ENCODE measurements around the gene CLCF1.

CLCF1 gene

GRCh38 chr11:67323526-67323925 lies 49.9 kb downstream of the CLCF1 start:
- H2AK5ac ChIP-seq (ENCODE audit: low read depth, low read length): no peak overlapping the region
- no CpG with 5 or more reads among the region's 7 CpGs for WGBS, 2 donors (ENCODE audit: extremely low coverage in 2 of 2, insufficient read length in 2 of 2, insufficient replicate concordance in 1 of 2)
- H3K18ac ChIP-seq (ENCODE audit: low read length): no peak overlapping the region
- H2BK5ac ChIP-seq (ENCODE audit: low read length): no peak overlapping the region
- H4K91ac ChIP-seq (ENCODE audit: low read depth, low read length, poor library complexity): no peak overlapping the region
- DNase-seq (ENCODE audit: low spot score): no peak
- peaks cover 0 to 4% of the 10 kb centered on the region in 2 donors for H3K4me1 ChIP-seq (ENCODE audit: control insufficient read depth in 2 of 2, insufficient read depth in 1 of 2, low read depth in 1 of 2, low read length in 2 of 2)
- H3K27me3 ChIP-seq (ENCODE audit: control insufficient read depth in 3 of 3, insufficient read depth in 3 of 3, low read depth in 1 of 3, low read length in 3 of 3): peaks cover 0 to 3% (median 0%) of the 10 kb centered on the region in 3 experiments
- no peak overlapping the region for H2BK120ac ChIP-seq (ENCODE audit: low read depth, low read length)
- no peak overlapping the region for H3K4me2 ChIP-seq (ENCODE audit: insufficient read depth, low read length, poor library complexity, severe bottlenecking)
- no peak overlapping the region for H3K23ac ChIP-seq (ENCODE audit: low read depth, low read length, poor library complexity)
- H3K27ac ChIP-seq (replicated peaks; ENCODE audit: low read length): no peak overlapping the region
- H2AFZ ChIP-seq (ENCODE audit: low read length): no peak overlapping the region
- no peak overlapping the region for H3K4ac ChIP-seq (ENCODE audit: low read length)
- H3K9ac ChIP-seq (ENCODE audit: low read depth, low read length, poor library complexity): no peak overlapping the region
- no peak overlapping the region for H2BK15ac ChIP-seq (ENCODE audit: low read length)
- no peak overlapping the region for H3K4me3 ChIP-seq (ENCODE audit: low read length in 2 of 2)
- no peaks in the 10 kb centered on the region for H3K9me3 ChIP-seq (replicated peaks in 1 of 2; ENCODE audit: control insufficient read depth in 2 of 2, insufficient read depth in 1 of 2, low read depth in 1 of 2, low read length in 2 of 2)
- no peaks in the 10 kb centered on the region for H3K79me1 ChIP-seq (ENCODE audit: low read depth, low read length)
- H3K14ac ChIP-seq (ENCODE audit: low read length): no peak overlapping the region
- no peak overlapping the region for H2BK12ac ChIP-seq (ENCODE audit: low read length)
- H4K8ac ChIP-seq (ENCODE audit: low read depth, low read length): no peak overlapping the region
- H3K36me3 ChIP-seq (replicated peaks in 1 of 2; ENCODE audit: control insufficient read depth in 2 of 2, insufficient read depth in 2 of 2, low read length in 2 of 2): peaks cover 0 to 1% of the 10 kb centered on the region in 2 donors

- Histone ChIP-seq H3K4ac (ENCODE audit: low read length) (no peak overlapping the region), H3K4me1 (ENCODE audit: control insufficient read depth in 2 of 2, insufficient read depth in 1 of 2, low read depth in 1 of 2, low read length in 2 of 2) (peaks cover 5 to 6% of the 10 kb centered on the region in 2 donors), H3K23ac (ENCODE audit: low read depth, low read length, poor library complexity) (no peak overlapping the region), H3K27ac (replicated peaks; ENCODE audit: low read length) (no peak overlapping the region), H3K4me2 (ENCODE audit: insufficient read depth, low read length, poor library complexity, severe bottlenecking) (no peak overlapping the region), H3K9me3 (replicated peaks in 1 of 2; ENCODE audit: control insufficient read depth in 2 of 2, insufficient read depth in 1 of 2, low read depth in 1 of 2, low read length in 2 of 2) (no peaks in the 10 kb centered on the region), H3K79me1 (ENCODE audit: low read depth, low read length) (no peaks in the 10 kb centered on the region), H3K18ac (ENCODE audit: low read length) (no peak overlapping the region), H2AK5ac (ENCODE audit: low read depth, low read length) (no peak overlapping the region), H2AFZ (ENCODE audit: low read length) (no peak overlapping the region), H3K36me3 (replicated peaks in 1 of 2; ENCODE audit: control insufficient read depth in 2 of 2, insufficient read depth in 2 of 2, low read length in 2 of 2) (peaks cover 0 to 1% of the 10 kb centered on the region in 2 donors), H2BK5ac (ENCODE audit: low read length) (no peak overlapping the region), H4K91ac (ENCODE audit: low read depth, low read length, poor library complexity) (no peak overlapping the region), H4K8ac (ENCODE audit: low read depth, low read length) (no peak overlapping the region), H3K4me3 (ENCODE audit: low read length in 2 of 2) (no peak overlapping the region), H3K9ac (ENCODE audit: low read depth, low read length, poor library complexity) (peak overlapping the region; percentile 54), H3K14ac (ENCODE audit: low read length) (no peak overlapping the region), H2BK12ac (ENCODE audit: low read length) (no peak overlapping the region), H2BK120ac (ENCODE audit: low read depth, low read length) (no peak overlapping the region), H3K27me3 (ENCODE audit: control insufficient read depth in 3 of 3, insufficient read depth in 3 of 3, low read depth in 1 of 3, low read length in 3 of 3) (peaks cover 0 to 9% (median 0%) of the 10 kb centered on the region in 3 experiments), H2BK15ac (ENCODE audit: low read length) (no peak overlapping the region)
- no peak for DNase-seq (ENCODE audit: low spot score)
- WGBS, 2 donors (ENCODE audit: extremely low coverage in 2 of 2, insufficient read length in 2 of 2, insufficient replicate concordance in 1 of 2): no CpG with 5 or more reads among the region's 3 CpGs
These were observed 51.3 kb downstream of the CLCF1 start for GRCh38 chr11:67322049-67322448.

- Histone ChIP-seq H2BK15ac (ENCODE audit: low read length) (no peak overlapping the region), H3K79me1 (ENCODE audit: low read depth, low read length) (no peaks in the 10 kb centered on the region), H4K8ac (ENCODE audit: low read depth, low read length) (no peak overlapping the region), H2AK5ac (ENCODE audit: low read depth, low read length) (no peak overlapping the region), H3K9ac (ENCODE audit: low read depth, low read length, poor library complexity) (no peak overlapping the region), H2BK12ac (ENCODE audit: low read length) (no peak overlapping the region), H3K23ac (ENCODE audit: low read depth, low read length, poor library complexity) (no peak overlapping the region), H3K9me3 (replicated peaks in 1 of 2; ENCODE audit: control insufficient read depth in 2 of 2, insufficient read depth in 1 of 2, low read depth in 1 of 2, low read length in 2 of 2) (no peaks in the 10 kb centered on the region), H3K18ac (ENCODE audit: low read length) (no peak overlapping the region), H3K36me3 (replicated peaks in 1 of 2; ENCODE audit: control insufficient read depth in 2 of 2, insufficient read depth in 2 of 2, low read length in 2 of 2) (peaks cover 0 to 1% of the 10 kb centered on the region in 2 donors), H3K27ac (replicated peaks; ENCODE audit: low read length) (no peak overlapping the region), H3K4me1 (ENCODE audit: control insufficient read depth in 2 of 2, insufficient read depth in 1 of 2, low read depth in 1 of 2, low read length in 2 of 2) (peaks cover 5 to 6% of the 10 kb centered on the region in 2 donors), H2AFZ (ENCODE audit: low read length) (no peak overlapping the region), H4K91ac (ENCODE audit: low read depth, low read length, poor library complexity) (no peak overlapping the region), H2BK5ac (ENCODE audit: low read length) (no peak overlapping the region), H3K14ac (ENCODE audit: low read length) (no peak overlapping the region), H2BK120ac (ENCODE audit: low read depth, low read length) (no peak overlapping the region), H3K4me2 (ENCODE audit: insufficient read depth, low read length, poor library complexity, severe bottlenecking) (no peak overlapping the region), H3K4ac (ENCODE audit: low read length) (no peak overlapping the region), H3K27me3 (ENCODE audit: control insufficient read depth in 3 of 3, insufficient read depth in 3 of 3, low read depth in 1 of 3, low read length in 3 of 3) (peaks cover 0 to 9% (median 0%) of the 10 kb centered on the region in 3 experiments), H3K4me3 (ENCODE audit: low read length in 2 of 2) (no peak overlapping the region)
- no CpG with 5 or more reads among the region's 6 CpGs for WGBS, 2 donors (ENCODE audit: extremely low coverage in 2 of 2, insufficient read length in 2 of 2, insufficient replicate concordance in 1 of 2)
- no peak for DNase-seq (ENCODE audit: low spot score)
These were observed 52.0 kb downstream of the CLCF1 start for GRCh38 chr11:67321313-67321871.

DNA sequence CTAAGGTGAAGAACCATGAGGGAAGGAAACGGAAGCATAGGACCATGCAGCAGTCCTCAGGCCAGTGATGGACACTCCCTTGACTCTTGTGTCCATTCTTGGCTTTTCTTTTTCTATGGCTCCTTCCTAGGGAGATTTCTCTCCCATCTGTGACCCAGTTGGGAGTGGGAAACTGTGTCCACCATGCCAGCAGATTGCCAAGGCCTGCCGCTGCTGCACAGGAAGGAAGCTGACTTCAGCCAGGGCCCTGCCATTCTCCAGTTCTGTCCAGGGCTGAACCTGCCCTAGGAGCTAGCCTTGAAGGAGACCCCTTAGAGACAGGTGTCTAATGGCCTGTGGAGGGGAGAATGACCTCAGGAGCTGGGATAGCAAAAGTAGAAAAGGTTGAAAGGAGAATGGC lies 52.7 kb downstream of the CLCF1 start:
- Histone ChIP-seq H3K23ac (ENCODE audit: low read depth, low read length, poor library complexity) (no peak overlapping the region), H3K18ac (ENCODE audit: low read length) (no peak overlapping the region), H3K27me3 (ENCODE audit: control insufficient read depth in 3 of 3, insufficient read depth in 3 of 3, low read depth in 1 of 3, low read length in 3 of 3) (peaks cover 0 to 9% (median 0%) of the 10 kb centered on the region in 3 experiments), H3K27ac (replicated peaks; ENCODE audit: low read length) (no peak overlapping the region), H2BK15ac (ENCODE audit: low read length) (no peak overlapping the region), H2BK120ac (ENCODE audit: low read depth, low read length) (no peak overlapping the region), H2BK5ac (ENCODE audit: low read length) (no peak overlapping the region), H3K36me3 (replicated peaks in 1 of 2; ENCODE audit: control insufficient read depth in 2 of 2, insufficient read depth in 2 of 2, low read length in 2 of 2) (peaks cover 0 to 1% of the 10 kb centered on the region in 2 donors), H3K9ac (ENCODE audit: low read depth, low read length, poor library complexity) (no peak overlapping the region), H3K4ac (ENCODE audit: low read length) (no peak overlapping the region), H2AFZ (ENCODE audit: low read length) (no peak overlapping the region), H3K4me2 (ENCODE audit: insufficient read depth, low read length, poor library complexity, severe bottlenecking) (no peak overlapping the region), H3K4me3 (ENCODE audit: low read length in 2 of 2) (no peak overlapping the region), H2BK12ac (ENCODE audit: low read length) (no peak overlapping the region), H4K8ac (ENCODE audit: low read depth, low read length) (no peak overlapping the region), H3K4me1 (ENCODE audit: control insufficient read depth in 2 of 2, insufficient read depth in 1 of 2, low read depth in 1 of 2, low read length in 2 of 2) (peaks cover 5 to 6% of the 10 kb centered on the region in 2 donors), H4K91ac (ENCODE audit: low read depth, low read length, poor library complexity) (no peak overlapping the region), H2AK5ac (ENCODE audit: low read depth, low read length) (no peak overlapping the region), H3K79me1 (ENCODE audit: low read depth, low read length) (no peaks in the 10 kb centered on the region), H3K9me3 (replicated peaks in 1 of 2; ENCODE audit: control insufficient read depth in 2 of 2, insufficient read depth in 1 of 2, low read depth in 1 of 2, low read length in 2 of 2) (no peaks in the 10 kb centered on the region), H3K14ac (ENCODE audit: low read length) (no peak overlapping the region)
- no peak for DNase-seq (ENCODE audit: low spot score)
- no CpG with 5 or more reads among the region's 2 CpGs for WGBS, 2 donors (ENCODE audit: extremely low coverage in 2 of 2, insufficient read length in 2 of 2, insufficient replicate concordance in 1 of 2)

All from neuronal stem cell (in vitro differentiated cells).